ENCODE results near the gene DDN.

Gene DDN

GRCh38 chr12:49030119-49030518 lies 30.9 kb upstream of the DDN start:
- no peaks in the 10 kb centered on the region for H3K27me3 ChIP-seq (replicated peaks)
- TF ChIP-seq, protein P1, sequence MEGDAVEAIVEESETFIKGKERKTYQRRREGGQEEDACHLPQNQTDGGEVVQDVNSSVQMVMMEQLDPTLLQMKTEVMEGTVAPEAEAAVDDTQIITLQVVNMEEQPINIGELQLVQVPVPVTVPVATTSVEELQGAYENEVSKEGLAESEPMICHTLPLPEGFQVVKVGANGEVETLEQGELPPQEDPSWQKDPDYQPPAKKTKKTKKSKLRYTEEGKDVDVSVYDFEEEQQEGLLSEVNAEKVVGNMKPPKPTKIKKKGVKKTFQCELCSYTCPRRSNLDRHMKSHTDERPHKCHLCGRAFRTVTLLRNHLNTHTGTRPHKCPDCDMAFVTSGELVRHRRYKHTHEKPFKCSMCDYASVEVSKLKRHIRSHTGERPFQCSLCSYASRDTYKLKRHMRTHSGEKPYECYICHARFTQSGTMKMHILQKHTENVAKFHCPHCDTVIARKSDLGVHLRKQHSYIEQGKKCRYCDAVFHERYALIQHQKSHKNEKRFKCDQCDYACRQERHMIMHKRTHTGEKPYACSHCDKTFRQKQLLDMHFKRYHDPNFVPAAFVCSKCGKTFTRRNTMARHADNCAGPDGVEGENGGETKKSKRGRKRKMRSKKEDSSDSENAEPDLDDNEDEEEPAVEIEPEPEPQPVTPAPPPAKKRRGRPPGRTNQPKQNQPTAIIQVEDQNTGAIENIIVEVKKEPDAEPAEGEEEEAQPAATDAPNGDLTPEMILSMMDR (IDR thresholded peaks at IDR 0.05; ENCODE audit: low read depth, low read length, missing control alignments) = no peak
- H3K4me3 ChIP-seq (ENCODE audit: low read depth, low read length) = no peak overlapping the region
- in situ Hi-C loops (cut with HindIII; ENCODE audit: low pct_ligation_motif_present, low sequenced_read_pairs) = no loop called here
- DNase-seq = no peak
- no peak overlapping the region for H3K27ac ChIP-seq
- H3K36me3 ChIP-seq (replicated peaks) = peaks cover 77% of the 10 kb centered on the region

DNA sequence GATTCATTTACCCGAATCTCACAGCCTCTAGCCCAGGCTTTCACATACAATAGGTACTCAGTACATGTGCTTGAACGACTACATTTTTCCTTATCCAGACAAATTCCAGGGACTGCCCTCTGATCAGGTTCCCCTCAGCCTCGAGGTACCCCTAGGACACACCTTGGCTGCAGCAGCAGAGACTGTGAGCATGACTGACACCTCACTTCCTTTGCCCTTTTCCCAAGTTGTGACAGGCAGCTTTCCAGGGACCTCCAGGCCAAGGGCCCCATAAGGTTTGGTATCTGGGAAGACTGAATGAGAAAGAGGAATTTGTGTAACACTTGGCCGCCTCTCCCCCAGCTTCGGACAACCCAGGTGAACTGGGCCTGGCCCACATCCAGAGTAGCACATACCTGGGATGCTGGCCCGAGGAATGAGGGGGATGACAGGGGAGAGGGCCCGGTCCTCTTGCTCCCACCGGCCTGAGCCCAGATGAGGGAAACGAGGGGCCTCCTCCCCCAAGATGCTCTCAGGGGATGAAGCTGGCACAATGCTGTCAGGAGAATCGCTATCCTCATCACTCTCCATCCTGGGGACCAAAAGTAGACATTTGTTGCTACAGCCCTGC lies 29.6 kb upstream of the DDN start:
- no peak for DNase-seq
- Histone ChIP-seq H3K4me3 (ENCODE audit: low read depth, low read length) (no peak overlapping the region), H3K27me3 (replicated peaks) (no peaks in the 10 kb centered on the region), H3K36me3 (replicated peaks) (peaks cover 74% of the 10 kb centered on the region), H3K27ac (no peak overlapping the region)
- TF ChIP-seq, protein P1 (IDR thresholded peaks at IDR 0.05; ENCODE audit: low read depth, low read length, missing control alignments) = no peak
- in situ Hi-C loops (cut with HindIII; ENCODE audit: low pct_ligation_motif_present, low sequenced_read_pairs) = no loop called here

DNA sequence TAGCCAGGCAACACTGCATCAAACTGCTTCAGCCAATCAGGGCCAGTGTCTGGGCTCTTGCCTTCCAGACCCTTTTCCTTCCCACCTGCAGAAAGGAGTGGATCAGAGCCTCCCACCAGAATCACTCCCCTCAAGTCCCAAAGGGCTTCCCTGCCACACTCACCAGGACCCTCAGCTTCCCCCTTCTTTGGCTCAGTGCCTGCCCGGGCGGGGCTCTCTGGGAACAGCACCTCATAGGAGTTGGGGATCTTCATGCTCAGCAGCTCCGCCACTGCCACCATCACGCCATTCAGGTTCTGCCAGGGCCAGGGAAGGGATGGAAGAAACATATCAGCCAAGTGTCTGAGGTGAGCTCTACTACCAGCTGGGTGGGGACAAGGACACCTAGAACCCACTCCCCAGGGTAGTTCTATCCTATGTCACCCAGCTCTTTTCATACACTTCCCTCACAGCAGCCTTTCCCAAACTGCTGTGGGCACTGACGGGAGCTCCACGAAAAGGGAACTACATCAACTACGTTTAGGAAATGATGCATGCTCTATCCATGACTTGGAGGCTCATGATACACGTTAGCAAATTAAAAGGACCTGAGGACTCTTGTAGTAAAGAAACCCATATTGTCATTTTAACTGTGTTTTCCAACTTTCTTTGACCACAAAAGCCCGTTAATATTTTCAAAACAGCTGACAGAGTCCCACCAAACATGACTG lies 28.8 kb upstream of the DDN start:
- no peak overlapping the region for H3K27ac ChIP-seq

GRCh38 chr12:49026678-49027480 lies 27.7 kb upstream of the DDN start:
- Histone ChIP-seq H3K27me3 (replicated peaks) (no peaks in the 10 kb centered on the region), H3K36me3 (replicated peaks) (peaks cover 74% of the 10 kb centered on the region), H3K4me3 (ENCODE audit: low read depth, low read length) (no peak overlapping the region), H3K27ac (no peak overlapping the region)
- in situ Hi-C loops (cut with HindIII; ENCODE audit: low pct_ligation_motif_present, low sequenced_read_pairs) = no loop called here
- TF ChIP-seq, protein P1 (IDR thresholded peaks at IDR 0.05; ENCODE audit: low read depth, low read length, missing control alignments) = no peak
- no peak for DNase-seq

More for the DNA sequence above, 28.8 kb upstream of the DDN start:
- in situ Hi-C loops (cut with HindIII; ENCODE audit: low pct_ligation_motif_present, low sequenced_read_pairs) = no loop called here
- Histone ChIP-seq H3K36me3 (replicated peaks) (peaks cover 74% of the 10 kb centered on the region), H3K4me3 (ENCODE audit: low read depth, low read length) (no peak overlapping the region), H3K27me3 (replicated peaks) (no peaks in the 10 kb centered on the region)
- TF ChIP-seq, protein P1 (IDR thresholded peaks at IDR 0.05; ENCODE audit: low read depth, low read length, missing control alignments) = no peak
- DNase-seq = no peak

GRCh38 chr12:49026101-49026500 lies 26.9 kb upstream of the DDN start:
- Histone ChIP-seq H3K27ac (no peak overlapping the region), H3K27me3 (replicated peaks) (no peaks in the 10 kb centered on the region), H3K4me3 (ENCODE audit: low read depth, low read length) (no peak overlapping the region), H3K36me3 (replicated peaks) (peaks cover 73% of the 10 kb centered on the region)
- in situ Hi-C loops (cut with HindIII; ENCODE audit: low pct_ligation_motif_present, low sequenced_read_pairs) = no loop called here
- DNase-seq = no peak
- TF ChIP-seq, protein P1 (IDR thresholded peaks at IDR 0.05; ENCODE audit: low read depth, low read length, missing control alignments) = no peak
